Measurements from ENCODE around the gene SLC5A4.

SLC5A4 gene

DNA sequence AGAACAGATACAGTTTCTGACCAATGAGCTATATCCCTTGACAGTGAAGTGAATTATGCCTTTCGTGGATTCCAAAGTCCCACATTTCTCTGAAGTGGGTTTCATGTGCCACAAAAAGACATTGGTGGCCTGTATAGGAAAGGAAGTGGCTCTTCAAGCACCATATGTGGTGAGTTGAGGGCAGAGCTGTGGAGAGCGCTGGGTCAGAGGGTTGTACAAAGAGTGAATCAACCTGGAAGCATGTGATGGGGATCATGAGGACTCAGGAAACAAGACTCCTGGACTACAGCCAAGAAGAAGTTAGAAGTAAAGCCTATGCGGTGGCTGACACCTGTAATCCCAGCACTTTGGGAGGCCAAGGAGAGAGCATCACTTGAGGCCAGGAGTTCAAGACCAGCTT lies 579 bp upstream of the SLC5A4 start:
- H3K4me3 Mint-ChIP-seq: no peak overlapping the region
- peaks cover 51% of the 10 kb centered on the region for H3K27me3 Mint-ChIP-seq
- peaks cover 8% of the 10 kb centered on the region for H3K4me1 Mint-ChIP-seq
- ATAC-seq (replicated peaks; ENCODE audit: extremely low read depth, poor library complexity, severe bottlenecking): no peak
- H3K36me3 Mint-ChIP-seq (ENCODE audit: insufficient read depth): no peaks in the 10 kb centered on the region
- no peak for DNase-seq (ENCODE audit: low spot score in 2 of 2)
- no peak overlapping the region for H3K27ac Mint-ChIP-seq (ENCODE audit: low read depth)
- H3K9me3 Mint-ChIP-seq: no peaks in the 10 kb centered on the region

GRCh38 chr22:32249231-32249630 lies 5.9 kb downstream of the SLC5A4 start:
- H3K27ac Mint-ChIP-seq (ENCODE audit: low read depth): no peak overlapping the region
- no peak for ATAC-seq (replicated peaks; ENCODE audit: extremely low read depth, poor library complexity, severe bottlenecking)
- H3K27me3 Mint-ChIP-seq: peaks cover 58% of the 10 kb centered on the region
- H3K9me3 Mint-ChIP-seq: no peaks in the 10 kb centered on the region
- no peaks in the 10 kb centered on the region for H3K36me3 Mint-ChIP-seq (ENCODE audit: insufficient read depth)
- H3K4me3 Mint-ChIP-seq: no peak overlapping the region
- no peak for DNase-seq (ENCODE audit: low spot score in 2 of 2)
- no peaks in the 10 kb centered on the region for H3K4me1 Mint-ChIP-seq

GRCh38 chr22:32248276-32248675 lies 6.9 kb downstream of the SLC5A4 start:
- Mint-ChIP-seq H3K4me3 (no peak overlapping the region), H3K27ac (ENCODE audit: low read depth) (no peak overlapping the region), H3K27me3 (peaks cover 57% of the 10 kb centered on the region), H3K4me1 (no peaks in the 10 kb centered on the region), H3K9me3 (no peaks in the 10 kb centered on the region), H3K36me3 (ENCODE audit: insufficient read depth) (no peaks in the 10 kb centered on the region)
- ATAC-seq (replicated peaks; ENCODE audit: extremely low read depth, poor library complexity, severe bottlenecking) (no peak), DNase-seq (ENCODE audit: low spot score in 2 of 2) (no peak)

GRCh38 chr22:32246166-32246565 lies 9.0 kb downstream of the SLC5A4 start:
- Mint-ChIP-seq H3K36me3 (ENCODE audit: insufficient read depth) (no peaks in the 10 kb centered on the region), H3K4me1 (no peaks in the 10 kb centered on the region), H3K9me3 (no peaks in the 10 kb centered on the region), H3K27ac (ENCODE audit: low read depth) (peak overlapping the region; percentile 11), H3K4me3 (no peak overlapping the region), H3K27me3 (peaks cover 53% of the 10 kb centered on the region)
- ATAC-seq (replicated peaks; ENCODE audit: extremely low read depth, poor library complexity, severe bottlenecking) (no peak), DNase-seq (ENCODE audit: low spot score in 2 of 2) (no peak)

- Mint-ChIP-seq H3K36me3 (ENCODE audit: insufficient read depth) (no peaks in the 10 kb centered on the region), H3K4me3 (no peak overlapping the region), H3K27ac (ENCODE audit: low read depth) (no peak overlapping the region), H3K9me3 (no peaks in the 10 kb centered on the region), H3K4me1 (no peaks in the 10 kb centered on the region), H3K27me3 (peaks cover 42% of the 10 kb centered on the region)
- no peak for DNase-seq (ENCODE audit: low spot score in 2 of 2)
- ATAC-seq (replicated peaks; ENCODE audit: extremely low read depth, poor library complexity, severe bottlenecking): no peak
Observed at GRCh38 chr22:32245042-32245441, 10.1 kb downstream of the SLC5A4 start.

GRCh38 chr22:32244547-32244946 lies 10.6 kb downstream of the SLC5A4 start:
- no peaks in the 10 kb centered on the region for H3K9me3 Mint-ChIP-seq
- no peaks in the 10 kb centered on the region for H3K36me3 Mint-ChIP-seq (ENCODE audit: insufficient read depth)
- no peak for DNase-seq (ENCODE audit: low spot score in 2 of 2)
- ATAC-seq (replicated peaks; ENCODE audit: extremely low read depth, poor library complexity, severe bottlenecking): no peak
- no peaks in the 10 kb centered on the region for H3K4me1 Mint-ChIP-seq
- peaks cover 37% of the 10 kb centered on the region for H3K27me3 Mint-ChIP-seq
- H3K4me3 Mint-ChIP-seq: no peak overlapping the region
- no peak overlapping the region for H3K27ac Mint-ChIP-seq (ENCODE audit: low read depth)

GRCh38 chr22:32240461-32240860 lies 14.7 kb downstream of the SLC5A4 start:
- Mint-ChIP-seq H3K4me3 (no peak overlapping the region), H3K36me3 (ENCODE audit: insufficient read depth) (no peaks in the 10 kb centered on the region), H3K4me1 (no peaks in the 10 kb centered on the region), H3K27me3 (peaks cover 40% of the 10 kb centered on the region), H3K27ac (ENCODE audit: low read depth) (no peak overlapping the region), H3K9me3 (no peaks in the 10 kb centered on the region)
- DNase-seq (ENCODE audit: low spot score in 2 of 2) (no peak), ATAC-seq (replicated peaks; ENCODE audit: extremely low read depth, poor library complexity, severe bottlenecking) (no peak)

- ATAC-seq (replicated peaks; ENCODE audit: extremely low read depth, poor library complexity, severe bottlenecking): no peak
- H3K4me1 Mint-ChIP-seq: no peaks in the 10 kb centered on the region
- H3K27me3 Mint-ChIP-seq: peaks cover 59% of the 10 kb centered on the region
- H3K27ac Mint-ChIP-seq (ENCODE audit: low read depth): no peak overlapping the region
- no peak for DNase-seq (ENCODE audit: low spot score in 2 of 2)
- H3K9me3 Mint-ChIP-seq: no peaks in the 10 kb centered on the region
- H3K4me3 Mint-ChIP-seq: no peak overlapping the region
- no peaks in the 10 kb centered on the region for H3K36me3 Mint-ChIP-seq (ENCODE audit: insufficient read depth)
Observed at GRCh38 chr22:32237906-32238305, 17.2 kb downstream of the SLC5A4 start.

GRCh38 chr22:32236970-32237369 lies 18.2 kb downstream of the SLC5A4 start:
- H3K27ac Mint-ChIP-seq (ENCODE audit: low read depth): no peak overlapping the region
- H3K27me3 Mint-ChIP-seq: peaks cover 62% of the 10 kb centered on the region
- peaks cover 3% of the 10 kb centered on the region for H3K36me3 Mint-ChIP-seq (ENCODE audit: insufficient read depth)
- H3K4me1 Mint-ChIP-seq: no peaks in the 10 kb centered on the region
- H3K4me3 Mint-ChIP-seq: no peak overlapping the region
- no peaks in the 10 kb centered on the region for H3K9me3 Mint-ChIP-seq
- ATAC-seq (replicated peaks; ENCODE audit: extremely low read depth, poor library complexity, severe bottlenecking): no peak
- DNase-seq (ENCODE audit: low spot score in 2 of 2): no peak

- ATAC-seq (replicated peaks; ENCODE audit: extremely low read depth, poor library complexity, severe bottlenecking) (no peak), DNase-seq (ENCODE audit: low spot score in 2 of 2) (no peak)
- H3K36me3 Mint-ChIP-seq (ENCODE audit: insufficient read depth): peaks cover 3% of the 10 kb centered on the region
- no peak overlapping the region for H3K27ac Mint-ChIP-seq (ENCODE audit: low read depth)
- peaks cover 68% of the 10 kb centered on the region for H3K27me3 Mint-ChIP-seq
- H3K9me3 Mint-ChIP-seq: no peaks in the 10 kb centered on the region
- no peaks in the 10 kb centered on the region for H3K4me1 Mint-ChIP-seq
- H3K4me3 Mint-ChIP-seq: no peak overlapping the region
Observed at GRCh38 chr22:32233091-32233490, 22.1 kb downstream of the SLC5A4 start.

GRCh38 chr22:32232191-32232830 lies 22.8 kb downstream of the SLC5A4 start:
- Mint-ChIP-seq H3K27ac (ENCODE audit: low read depth) (no peak overlapping the region), H3K4me3 (no peak overlapping the region), H3K27me3 (peaks cover 62% of the 10 kb centered on the region), H3K4me1 (no peaks in the 10 kb centered on the region), H3K9me3 (no peaks in the 10 kb centered on the region), H3K36me3 (ENCODE audit: insufficient read depth) (peaks cover 3% of the 10 kb centered on the region)
- no peak for DNase-seq (ENCODE audit: low spot score in 2 of 2)
- no peak for ATAC-seq (replicated peaks; ENCODE audit: extremely low read depth, poor library complexity, severe bottlenecking)

GRCh38 chr22:32226326-32227104 lies 28.6 kb downstream of the SLC5A4 start:
- DNase-seq (ENCODE audit: low spot score in 2 of 2) (no peak), ATAC-seq (replicated peaks; ENCODE audit: extremely low read depth, poor library complexity, severe bottlenecking) (no peak)
- no peak overlapping the region for H3K27ac Mint-ChIP-seq (ENCODE audit: low read depth)
- peaks cover 36% of the 10 kb centered on the region for H3K27me3 Mint-ChIP-seq
- H3K4me3 Mint-ChIP-seq: no peak overlapping the region
- H3K9me3 Mint-ChIP-seq: no peaks in the 10 kb centered on the region
- no peaks in the 10 kb centered on the region for H3K36me3 Mint-ChIP-seq (ENCODE audit: insufficient read depth)
- no peaks in the 10 kb centered on the region for H3K4me1 Mint-ChIP-seq

DNA sequence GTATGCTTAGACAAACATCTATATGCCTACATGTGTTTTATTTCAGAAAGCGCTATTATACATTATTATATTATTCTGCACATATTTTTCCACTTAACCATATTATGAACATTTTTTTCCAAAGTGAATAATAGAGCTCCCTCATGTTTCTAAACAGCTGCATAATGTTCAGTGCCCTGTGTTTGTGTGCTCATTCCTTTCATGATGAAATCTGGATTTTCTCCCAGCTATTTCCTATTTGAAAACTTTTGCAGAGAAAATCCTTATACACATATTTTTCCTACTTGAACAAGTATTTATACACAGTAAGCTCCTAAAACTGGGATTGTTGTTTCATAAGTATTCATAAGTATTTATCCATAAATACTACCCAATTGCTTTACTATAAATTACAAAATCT lies 32.2 kb downstream of the SLC5A4 start:
- H3K27me3 Mint-ChIP-seq: peaks cover 22% of the 10 kb centered on the region
- no peak for ATAC-seq (replicated peaks; ENCODE audit: extremely low read depth, poor library complexity, severe bottlenecking)

More for the DNA sequence above, 32.2 kb downstream of the SLC5A4 start:
- Mint-ChIP-seq H3K36me3 (ENCODE audit: insufficient read depth) (no peaks in the 10 kb centered on the region), H3K27ac (ENCODE audit: low read depth) (no peak overlapping the region), H3K4me3 (no peak overlapping the region), H3K4me1 (no peaks in the 10 kb centered on the region), H3K9me3 (no peaks in the 10 kb centered on the region)
- no peak for DNase-seq (ENCODE audit: low spot score in 2 of 2)

Measured in central memory CD8-positive, alpha-beta T cell (primary cell).